ENCODE results near the gene E2F8.

Gene E2F8

DNA sequence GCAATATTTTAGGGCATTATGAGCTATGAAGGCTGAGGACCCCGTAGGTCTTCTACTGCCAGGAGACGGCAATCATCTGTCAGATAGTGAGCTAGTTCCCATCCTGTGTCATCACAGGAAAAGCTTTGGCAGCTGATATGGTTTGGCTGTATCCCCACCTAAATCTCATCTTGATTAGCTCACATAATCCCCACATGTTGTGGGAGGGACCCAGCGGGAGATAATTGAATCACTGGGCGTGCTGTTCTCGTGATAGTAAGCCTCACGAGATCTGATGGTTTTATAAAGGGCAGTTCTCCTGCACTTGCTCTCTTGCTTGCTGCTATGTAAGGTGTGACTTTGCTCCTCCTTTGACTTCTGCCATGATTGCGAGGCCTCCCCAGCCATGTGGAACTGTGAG lies 57.1 kb downstream of the E2F8 start:
- DNase-seq = no peak

DNA sequence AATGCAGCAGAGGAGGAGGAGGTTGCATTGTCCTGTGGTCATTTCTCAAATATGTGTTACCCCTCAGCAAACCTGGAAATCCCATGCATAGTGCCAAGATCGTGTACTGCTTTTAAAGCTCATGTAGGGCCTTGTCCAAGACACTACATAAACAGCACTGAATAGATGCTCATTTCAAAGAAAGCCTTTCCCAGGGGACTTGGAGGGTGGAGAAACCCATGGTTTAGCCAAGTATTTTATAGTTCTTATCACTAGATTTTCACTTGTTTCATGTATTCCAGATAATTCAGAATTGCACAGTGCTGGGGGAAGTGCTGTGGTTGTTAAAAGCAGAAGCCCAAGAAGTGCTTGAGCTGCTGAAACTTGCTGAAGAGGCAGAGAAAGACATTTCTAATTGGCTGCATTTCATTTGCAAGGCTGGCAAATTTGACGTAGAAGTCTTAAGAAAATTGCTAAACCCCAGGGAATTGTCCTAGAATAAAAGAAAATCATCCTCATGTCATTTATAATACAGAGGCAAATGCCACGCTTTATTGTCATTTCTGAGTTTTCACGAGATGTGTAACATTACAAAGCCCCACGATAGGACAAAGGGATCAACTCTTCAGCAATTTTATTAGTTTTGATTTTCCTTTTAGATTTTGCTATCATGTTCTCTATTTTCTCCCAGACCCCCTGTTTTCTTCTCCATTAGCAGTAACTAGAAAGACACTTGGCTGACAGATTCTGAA lies 59.0 kb downstream of the E2F8 start:
- DNase-seq = no peak

DNA sequence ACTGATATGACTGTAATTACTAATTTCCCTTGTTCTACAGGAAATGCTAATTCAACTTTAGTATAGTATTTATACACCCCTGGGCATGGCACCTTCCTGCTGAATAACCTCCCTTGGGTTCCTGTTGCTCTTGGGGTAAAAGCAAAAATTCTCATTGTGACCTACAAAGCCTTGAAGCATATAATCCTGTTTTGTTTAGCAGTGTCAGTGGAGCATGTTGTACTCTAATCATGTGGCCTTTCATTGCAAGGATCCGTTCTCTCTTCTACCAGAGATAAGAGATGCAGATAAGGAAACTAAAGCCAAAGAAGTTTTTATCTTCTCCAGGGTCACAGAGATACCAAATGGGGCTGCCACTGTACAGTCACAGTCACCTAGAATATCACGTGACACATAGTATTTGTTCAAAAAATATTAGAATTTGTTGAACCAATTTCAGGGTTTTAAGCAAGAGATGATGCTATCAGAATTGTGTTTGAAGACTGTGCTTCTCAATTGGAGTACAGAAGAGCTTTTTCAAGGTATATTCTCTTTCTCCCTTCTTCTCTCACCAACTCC lies 64.0 kb downstream of the E2F8 start:
- DNase-seq = no peak

Data from activated T-cell treated with anti-CD3 and anti-CD28 coated beads, Interleukin-2, amount 50 U/mL, for 1 hour (primary cell).